Stimulated activated CD4-positive, alpha-beta T cell treated with anti-CD3 and anti-CD28 coated beads, TNF-alpha, amount 100 ng/mL, for 24 hours (primary cell): ENCODE data around the gene TNNI2.
"Not testable (repeated sequence)": the region's sequence is repeated elsewhere in the genome, so short reads cannot be mapped to it uniquely, and the experiment has no call there.

Experiments used
- DNase-seq, 3 experiments: peaks; one replicate each; pipeline ENCODE4 v3.0.0-alpha.2; 2020; ENCODE audit warnings: low read depth in 3 of 3

Gene TNNI2

DNA sequence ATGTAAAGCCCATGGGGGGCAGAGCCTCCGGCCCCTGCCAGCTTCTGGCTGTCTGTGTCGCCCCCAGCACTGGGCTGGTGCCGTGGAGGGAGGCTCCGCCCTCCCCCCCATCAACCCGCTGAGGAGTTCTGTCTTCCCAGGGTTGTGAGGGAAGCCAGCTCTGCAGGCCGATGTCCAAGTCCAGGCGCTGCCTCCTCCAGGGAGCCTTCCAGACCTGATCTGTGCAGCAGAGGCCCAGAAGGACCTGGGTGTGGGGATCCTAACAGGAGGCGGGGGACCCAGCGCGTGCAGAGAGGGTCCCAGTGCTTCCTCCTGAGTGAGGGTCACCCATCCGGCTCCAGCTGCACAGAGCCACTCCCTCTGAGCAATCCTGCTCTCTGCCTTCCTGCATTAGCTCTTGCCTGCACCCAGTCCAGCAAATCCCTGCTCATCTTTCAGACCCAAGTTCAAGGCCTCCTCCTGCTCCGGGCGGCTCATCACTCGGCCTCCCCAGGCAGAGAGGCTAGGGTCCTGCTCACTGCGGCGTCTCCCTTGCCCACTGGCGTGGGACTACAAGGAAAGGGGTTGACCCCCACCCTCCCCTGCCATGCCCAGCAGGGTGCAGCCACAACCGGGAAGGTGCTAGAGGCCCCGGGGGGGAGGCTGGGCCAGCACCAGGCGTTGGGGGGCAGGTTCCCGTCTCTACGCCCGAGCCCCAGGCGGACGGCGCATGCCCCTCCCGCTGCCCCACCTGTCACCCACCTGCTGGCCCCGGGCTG, 36.5 kb downstream of the TNNI2 start:
- no peak for DNase-seq

DNA sequence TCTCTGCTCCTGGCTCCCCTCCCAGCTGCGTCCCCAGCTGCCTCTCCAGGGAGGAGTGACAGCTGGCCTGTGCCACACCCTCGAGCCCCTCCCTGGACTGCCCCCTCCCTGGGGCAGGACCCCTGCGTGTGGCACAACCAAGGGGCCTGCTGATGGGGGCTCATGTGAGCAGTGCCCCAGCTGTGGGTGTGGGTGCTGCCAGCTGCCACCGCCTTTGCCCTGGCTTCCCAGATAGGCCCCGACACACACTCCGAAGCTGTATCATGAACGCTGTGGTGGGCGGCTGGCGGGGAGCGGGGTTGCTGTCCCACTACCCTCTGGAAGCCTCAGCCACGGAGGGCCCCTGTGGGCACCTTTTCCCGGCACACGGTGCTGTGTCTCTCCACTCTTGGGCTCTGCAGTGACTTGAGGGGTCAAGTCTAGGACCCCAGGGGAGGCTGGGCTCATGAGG, 37.1 kb downstream of the TNNI2 start:
- DNase-seq: not testable (repeated sequence)

- no peak for DNase-seq
These were observed 37.7 kb downstream of the TNNI2 start for GRCh38 chr11:1876361-1877063.

- no peak for DNase-seq
These were observed 38.7 kb downstream of the TNNI2 start for GRCh38 chr11:1877211-1878136.

GRCh38 chr11:1878137-1879031, 39.6 kb downstream of the TNNI2 start:
- DNase-seq: no peak

GRCh38 chr11:1879342-1879940, 40.7 kb downstream of the TNNI2 start:
- DNase-seq: no peak

GRCh38 chr11:1879941-1880720, 41.4 kb downstream of the TNNI2 start:
- no peak for DNase-seq

- no peak for DNase-seq
These were observed 42.1 kb downstream of the TNNI2 start for GRCh38 chr11:1880746-1881441.

- DNase-seq: no peak
These were observed 42.9 kb downstream of the TNNI2 start for GRCh38 chr11:1881442-1882264.

DNA sequence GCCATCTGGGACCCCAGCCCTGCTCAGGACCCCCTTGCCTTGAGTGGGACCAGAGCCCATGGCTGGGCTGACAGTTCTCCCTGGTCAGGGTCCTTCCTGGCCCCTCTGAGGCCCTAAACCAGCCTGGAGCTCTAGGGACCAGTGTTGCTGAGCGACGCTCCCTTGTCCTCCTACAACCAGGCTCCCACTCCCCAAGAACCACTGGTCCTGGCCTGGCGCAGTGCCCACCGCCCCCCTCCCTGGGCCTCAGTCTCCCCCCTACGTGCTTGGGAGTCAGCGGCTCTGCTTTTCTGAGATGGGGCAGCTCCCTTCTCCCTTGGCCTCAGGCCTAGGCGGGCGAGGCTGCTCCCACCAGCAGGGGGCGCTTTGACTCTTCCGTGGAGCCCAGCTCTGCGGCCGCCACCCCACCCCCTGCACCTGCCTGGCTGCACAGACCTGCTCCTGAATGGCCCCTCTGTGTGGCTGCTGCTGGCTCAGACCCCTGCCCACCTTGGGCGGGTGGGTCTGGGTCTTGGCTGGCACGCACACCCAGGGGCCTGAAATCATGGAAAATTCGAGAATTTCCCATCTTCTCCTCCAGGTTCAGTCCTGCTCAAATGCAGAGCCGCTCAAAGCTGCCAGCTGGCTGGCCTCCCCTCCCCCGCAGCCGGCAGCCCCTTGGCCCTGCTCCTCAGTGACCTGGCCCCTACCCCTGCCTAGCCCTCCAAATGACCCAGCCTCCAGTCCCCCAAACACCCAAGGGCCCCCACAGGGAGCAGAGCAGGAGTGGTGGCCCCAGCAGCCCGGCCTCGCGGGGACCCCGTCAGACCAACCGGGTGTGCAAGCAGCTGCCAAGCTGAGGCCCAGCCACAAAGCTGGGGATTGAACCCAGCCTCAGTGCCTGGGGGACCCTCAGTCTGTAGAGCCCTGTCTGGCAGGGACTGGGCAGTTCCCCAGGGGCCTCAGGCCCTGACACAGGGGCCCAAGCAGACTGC, 43.8 kb downstream of the TNNI2 start:
- peak; percentile 47 to 78 (median 73) for DNase-seq

GRCh38 chr11:1883346-1884302, 44.8 kb downstream of the TNNI2 start:
- DNase-seq: no peak

GRCh38 chr11:1884303-1884700, 45.5 kb downstream of the TNNI2 start:
- no peak for DNase-seq

- DNase-seq: not testable (repeated sequence)
These were observed 47.8 kb downstream of the TNNI2 start for GRCh38 chr11:1886551-1886950.

DNA sequence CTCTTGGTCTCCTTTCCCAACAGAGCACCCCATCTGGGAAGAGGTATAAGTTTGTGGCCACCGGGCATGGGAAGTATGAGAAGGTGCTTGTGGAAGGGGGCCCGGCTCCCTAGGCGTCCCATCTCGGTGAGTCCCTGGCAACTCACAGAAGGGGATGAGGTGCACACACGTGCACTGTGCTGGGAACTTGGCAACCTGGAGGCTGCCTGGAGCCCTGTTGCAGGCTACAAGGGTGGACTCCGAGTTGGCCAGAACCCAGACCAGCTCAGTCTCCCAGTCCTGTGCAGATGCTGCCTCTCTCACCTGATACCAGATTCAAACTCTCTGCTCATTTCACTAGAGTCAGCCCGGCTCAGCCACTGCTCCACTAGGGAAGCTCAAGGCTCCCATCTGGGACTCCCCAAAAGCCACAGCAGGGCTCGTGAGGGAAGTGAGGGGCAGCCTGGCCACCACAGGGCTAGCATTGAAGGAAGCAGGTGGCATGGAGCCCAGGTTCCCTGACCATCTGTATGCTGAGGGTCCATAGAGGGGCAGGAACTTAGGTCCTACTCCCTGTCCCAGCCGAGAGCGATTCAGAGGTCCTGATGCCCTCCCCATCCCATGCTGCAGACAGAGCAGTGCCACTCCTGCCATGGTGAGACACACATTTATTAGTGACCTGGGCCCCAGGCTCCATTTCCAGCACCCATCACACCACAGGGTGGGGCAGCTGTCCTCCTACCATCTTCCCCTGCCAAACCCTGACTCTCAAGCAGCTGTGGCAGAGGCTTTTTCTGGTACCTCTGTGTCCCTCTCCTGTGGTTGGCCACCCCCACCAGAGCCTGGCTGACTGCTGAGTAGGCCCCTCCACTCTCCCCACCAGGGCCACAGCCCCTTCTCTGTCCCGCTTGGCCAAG, 48.9 kb downstream of the TNNI2 start:
- no peak for DNase-seq

GRCh38 chr11:1888347-1888753, 49.6 kb downstream of the TNNI2 start:
- no peak for DNase-seq
